Adrenal gland (tissue), 12 donors: Measurements from ENCODE around the gene C9orf78. TPM values are rescaled to one million over a fixed set of nuclear protein-coding genes. Genes with fewer than 3 reads are reported as not detected.

ENCODE experiments used
- DNase-seq, 7 donors: peaks; one replicate each; pipeline ENCODE4 v3.0.0-alpha.2; 2019 to 2020
- H3K27ac ChIP-seq, 5 donors: fragments of 200-600 bp; sonication (generic) in 4 of 5; 1 replicate in 3 of 5; 2 replicates in 2 of 5; pipeline versions ENCODE4 v1.5.1 to v1.8.0; 2016 to 2020; ENCODE audit warnings: mild to moderate bottlenecking in 1 of 5
- H3K27me3 ChIP-seq: fragments of 200-600 bp; 2 replicates; pipeline ENCODE4 v1.8.0; 2021
- H3K36me3 ChIP-seq, 2 donors: fragments of 200-600 bp; replicated peaks in 1 of 2; 1 replicate in 1 of 2; 2 replicates in 1 of 2; pipeline versions ENCODE4 v1.5.1 to v1.8.0; 2018 to 2022
- H3K4me1 ChIP-seq, 2 donors: fragments of 200-600 bp; replicated peaks in 1 of 2; 1 replicate in 1 of 2; 2 replicates in 1 of 2; pipeline versions ENCODE4 v1.5.1 to v1.8.0; 2018 to 2021
- H3K4me3 ChIP-seq, 4 donors: fragments of 200-600 bp; sonication (generic) in 3 of 4; one replicate each; pipeline ENCODE4 v1.5.1; 2016 to 2018
- H3K9me3 ChIP-seq, 3 donors: fragments of 200-600 bp; sonication (generic) in 1 of 3; replicated peaks in 1 of 3; 1 replicate in 2 of 3; 2 replicates in 1 of 3; pipeline versions ENCODE4 v1.5.1 to v1.8.0; 2016 to 2021
- CTCF ChIP-seq, 6 experiments: fragments of 450-650 bp in 4 of 6; fragments of 200-600 bp in 2 of 6; sonication (generic) in 1 of 6; IDR thresholded peaks; 1 replicate in 5 of 6; 2 replicates in 1 of 6; pipeline versions ENCODE4 v1.5.1 to v1.8.0; 2016 to 2021; ENCODE audit warnings: antibody characterized with exemption in 6 of 6, mild to moderate bottlenecking in 2 of 6, moderate library complexity in 1 of 6
- POLR2A ChIP-seq, 2 donors: fragments of 450-650 bp; IDR thresholded peaks; one replicate each; pipeline ENCODE4 v1.6.1; 2017; ENCODE audit warnings: antibody characterized with exemption in 2 of 2, mild to moderate bottlenecking in 2 of 2, moderate library complexity in 1 of 2
- WGBS, 4 donors: extraction: QIAGEN DNeasy Blood & Tissue Kit in 2 of 4; methylation state at CpG; one replicate each; pipeline versions ENCODE4 v1.1.5 to v1.1.7; 2013 to 2017; 5-methylcytosine and 5-hydroxymethylcytosine counted together
- intact Hi-C, 2 donors: fragments of 100-400 bp; cut with DNase I; formaldehyde crosslinking; loops; one replicate each; pipeline versions ENCODE4 v1.14.1 to v1.15.0; 2022 to 2023
- polyA plus RNA-seq, 3 donors: library from polyadenylated mRNA; stranded (reverse); fragments of 200-250 nt in 2 of 3; fragments of 350-450 nt in 1 of 3; fragmentation: Illumina TruSeq in 1 of 3; extraction: RNeasy Lipid Tissue Mini Kit (QIAGEN cat#74804) in 1 of 3; gene quantifications; one replicate each; pipeline ENCODE4 v1.2.3, GENCODE V29; 2013 to 2014
- total RNA-seq, 9 donors: library from RNA; depleted of rRNA in 4 of 9; stranded (reverse); fragments of >200 nt in 4 of 9; fragments of 120-200 nt in 1 of 9; fragmentation: NEBNext Ultra II Directional in 1 of 9; extraction: Animal tissue kit (Norgen Biotek cat#: 25700) in 1 of 9; gene quantifications; one replicate each; pipeline versions ENCODE4 v1.1.0 to v1.2.4, GENCODE V29; 2013 to 2023
- donor health status: healthy with polysubstance abuse.
- donor health status: Bipolar disorder and iron deficiency.
- donor health status: DM: yes; HTN: yes; CAD: no.
- donor health status: DM: no; HTN: no; CAD: no.
- donor health status: DM: no; HTN: no; CAD: no.
- donor health status: DM: yes; HTN: yes; CAD: no.

C9orf78 gene
- total and polyA plus RNA-seq, 12 donors: 35.6 to 116 (median 43.2) TPM

DNA sequence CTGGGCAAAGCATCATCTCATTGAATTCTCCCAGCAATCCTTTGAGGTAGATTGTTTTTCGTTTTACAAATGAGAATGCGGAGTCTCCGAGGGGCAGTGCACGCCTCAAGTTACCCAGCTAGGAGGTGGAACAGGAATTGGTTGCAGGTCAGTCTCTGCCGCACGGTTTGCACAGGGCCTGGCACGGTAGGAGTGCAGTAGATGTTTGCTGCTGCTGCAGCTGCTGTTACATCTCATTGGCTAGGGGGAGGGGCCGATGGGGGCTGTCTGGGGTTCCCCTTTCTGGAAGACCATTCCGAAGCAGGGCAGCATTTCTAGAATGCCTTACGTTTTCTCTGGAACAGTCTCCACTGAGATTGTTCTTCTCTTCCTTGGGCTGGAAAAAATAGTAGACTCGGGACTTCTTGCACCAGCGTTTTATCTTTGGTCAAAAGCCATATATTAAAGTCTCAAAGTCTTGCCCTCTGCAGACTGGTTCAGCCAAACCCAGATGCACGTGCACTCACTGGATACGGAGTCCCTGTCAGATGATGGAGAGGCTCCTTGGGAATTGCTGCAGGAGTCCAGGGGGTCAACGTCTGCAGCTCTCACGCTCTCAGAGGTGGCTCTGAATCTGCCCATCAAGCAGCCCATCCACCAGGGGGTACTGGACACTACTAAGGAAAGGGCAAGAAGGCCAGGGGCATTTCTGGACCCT is 1.4 kb upstream of the C9orf78 start:
- intact Hi-C loops: no loop called here
- TF ChIP-seq POLR2A (IDR thresholded peaks at IDR 0.05): no peak
- Histone ChIP-seq H3K36me3 (peaks cover 0 to 17% of the 10 kb centered on the region in 2 donors), H3K4me3 (peak overlapping the region in 2 of 4 donors; percentile 41 to 66), H3K27ac (peak overlapping the region in 1 of 5 donors; percentile 87), H3K4me1 (peaks cover 24 to 45% of the 10 kb centered on the region in 2 donors), H3K27me3 (no peaks in the 10 kb centered on the region), H3K9me3 (no peaks in the 10 kb centered on the region)
- WGBS, 4 donors: 31 to 51% (median 37%) methylated on average over 7 to 16 of the region's 16 CpGs
- peak in 1 of 7 donors; percentile 46 for DNase-seq

- intact Hi-C loops: no loop called here
- DNase-seq: no peak
- H3K4me3 ChIP-seq: peak overlapping the region; percentile 41 to 81 (median 54)
- H3K36me3 ChIP-seq: peaks cover 0 to 21% of the 10 kb centered on the region in 2 donors
- no peak for TF ChIP-seq CTCF (IDR thresholded peaks at IDR 0.05)
- TF ChIP-seq POLR2A (IDR thresholded peaks at IDR 0.05): no peak
- H3K4me1 ChIP-seq: peaks cover 24 to 45% of the 10 kb centered on the region in 2 donors
- H3K27ac ChIP-seq: peak overlapping the region in 4 of 5 donors; percentile 79 to 90 (median 86)
- WGBS, 4 donors: 0 to 1% (median 0%) methylated on average over 7 to 19 of the region's 19 CpGs
- no peaks in the 10 kb centered on the region for H3K27me3 ChIP-seq
- H3K9me3 ChIP-seq: no peaks in the 10 kb centered on the region
Measured at GRCh38 chr9:129835860-129836223, 767 bp upstream of the C9orf78 start.

DNA sequence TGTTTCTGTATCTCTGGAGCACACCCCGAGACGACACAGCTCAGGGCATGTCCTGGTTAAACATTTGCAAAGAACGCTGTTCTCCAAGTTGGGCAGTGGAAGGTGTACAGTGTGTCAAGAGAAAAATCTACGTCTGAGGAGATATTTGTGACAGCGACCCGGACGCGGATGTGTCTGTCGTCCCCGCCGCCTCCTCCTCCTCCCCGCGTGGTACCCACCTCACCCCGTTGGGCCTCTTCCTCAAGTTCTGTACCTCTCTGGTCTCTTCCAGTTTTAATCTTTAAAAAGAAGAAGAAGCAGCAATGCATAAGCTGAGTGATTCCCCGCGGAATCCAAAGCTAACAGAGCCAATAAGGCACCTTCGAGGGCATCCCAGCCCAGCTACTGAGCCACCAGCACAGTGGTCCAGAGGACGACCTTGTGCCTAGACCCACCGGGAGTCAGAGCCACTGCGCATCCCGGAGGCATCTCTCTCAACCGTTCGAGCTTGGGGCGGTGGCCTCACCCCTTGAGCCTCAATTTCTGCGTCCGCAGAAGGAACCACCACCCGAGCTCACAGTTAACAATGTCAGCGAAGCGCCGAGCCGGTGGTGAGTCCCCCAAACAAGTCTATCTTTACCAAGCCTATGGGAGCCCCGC is 467 bp downstream of the C9orf78 start:
- DNase-seq: peak in 1 of 7 donors; percentile 24
- Histone ChIP-seq H3K4me1 (peaks cover 24 to 43% of the 10 kb centered on the region in 2 donors), H3K27ac (peak overlapping the region; percentile 17 to 90 (median 86)), H3K9me3 (no peaks in the 10 kb centered on the region), H3K36me3 (peaks cover 0 to 34% of the 10 kb centered on the region in 2 donors), H3K4me3 (peak overlapping the region; percentile 52 to 83 (median 74)), H3K27me3 (no peaks in the 10 kb centered on the region)
- 2 to 4% (median 2%) methylated on average over 16 to 32 of the region's 32 CpGs for WGBS, 4 donors
- no peak for TF ChIP-seq CTCF (IDR thresholded peaks at IDR 0.05)
- TF ChIP-seq POLR2A (IDR thresholded peaks at IDR 0.05): no peak
- intact Hi-C loops: no loop called here

GRCh38 chr9:129832982-129833381 is 2.1 kb downstream of the C9orf78 start:
- H3K4me3 ChIP-seq: no peak overlapping the region
- intact Hi-C loops: no loop called here
- WGBS, 4 donors: 86 to 100% (median 88%) methylated on average over 1 of the region's 1 CpG
- no peaks in the 10 kb centered on the region for H3K27me3 ChIP-seq
- TF ChIP-seq CTCF (IDR thresholded peaks at IDR 0.05) (no peak), POLR2A (IDR thresholded peaks at IDR 0.05) (no peak)
- H3K36me3 ChIP-seq: peaks cover 0 to 50% of the 10 kb centered on the region in 2 donors
- peaks cover 15 to 29% of the 10 kb centered on the region in 2 donors for H3K4me1 ChIP-seq
- H3K9me3 ChIP-seq: no peaks in the 10 kb centered on the region
- no peak for DNase-seq
- H3K27ac ChIP-seq: no peak overlapping the region
